Ascending aorta (tissue), 2 donors: ENCODE measurements around the gene MRPL39. TPM values are rescaled to one million over a fixed set of nuclear protein-coding genes. Genes with fewer than 3 reads are reported as not detected.

ENCODE experiments used
- DNase-seq, 2 donors: peaks; one replicate each; pipeline ENCODE4 v3.0.0-alpha.2; 2019; ENCODE audit warnings: low spot score in 2 of 2
- H3K27ac ChIP-seq, 2 donors: fragments of 200-600 bp; sonication (generic); one replicate each; pipeline ENCODE4 v1.5.1; 2016 to 2017; ENCODE audit warnings: mild to moderate bottlenecking in 1 of 2
- H3K27me3 ChIP-seq: fragments of 200-600 bp; sonication (generic); one replicate; pipeline ENCODE4 v1.5.1; 2017
- H3K36me3 ChIP-seq, 2 donors: fragments of 200-600 bp; sonication (generic); one replicate each; pipeline ENCODE4 v1.5.1; 2016
- H3K4me1 ChIP-seq, 2 donors: fragments of 200-600 bp; sonication (generic); one replicate each; pipeline ENCODE4 v1.5.1; 2016 to 2017; ENCODE audit warnings: mild to moderate bottlenecking in 1 of 2
- H3K4me3 ChIP-seq, 2 donors: fragments of 200-600 bp; sonication (generic); one replicate each; pipeline ENCODE4 v1.5.1; 2016 to 2017; ENCODE audit warnings: mild to moderate bottlenecking in 1 of 2
- H3K9me3 ChIP-seq, 2 donors: fragments of 200-600 bp; sonication (generic); one replicate each; pipeline ENCODE4 v1.5.1; 2016
- intact Hi-C: fragments of 100-400 bp; cut with DNase I; formaldehyde crosslinking; loops from one replicate; pipeline ENCODE4 v1.15.1; 2023
- total RNA-seq: library from RNA; depleted of rRNA; stranded (reverse); fragments of >200 nt; gene quantifications from one replicate; pipeline ENCODE4 v1.1.0, GENCODE V29; 2016
- TF ChIP-seq, protein P1 (sequence below), 3 experiments: fragments of 200-600 bp in 2 of 3; fragments of 450-650 bp in 1 of 3; sonication (generic) in 2 of 3; IDR thresholded peaks; one replicate each; pipeline ENCODE4 v1.5.1; 2016 to 2019; ENCODE audit warnings: antibody characterized with exemption in 3 of 3, mild to moderate bottlenecking in 1 of 3, moderate library complexity in 1 of 3

MRPL39 gene
- total RNA-seq, 1 donor from 2014 or later, result 26.1 TPM

DNA sequence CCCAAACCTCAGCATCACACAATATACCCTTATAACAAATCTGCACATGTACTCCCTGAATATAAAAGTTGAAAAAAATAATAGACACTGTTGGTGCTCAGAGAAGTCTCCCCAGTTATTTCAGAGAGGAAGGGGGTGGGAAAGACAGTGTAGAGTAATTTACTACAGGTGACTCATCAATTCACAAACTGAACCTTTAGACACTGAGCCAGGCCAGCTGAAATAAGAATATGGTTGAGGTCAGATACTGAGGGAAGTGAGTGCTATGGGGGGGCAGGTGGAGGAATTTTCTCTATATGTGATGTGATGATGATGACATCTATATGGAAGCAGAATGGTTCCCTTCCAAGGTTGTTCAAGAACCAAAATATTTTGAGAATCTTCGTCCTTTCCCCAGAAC lies 50.1 kb downstream of the MRPL39 start:
- Histone ChIP-seq H3K27me3 (no peaks in the 10 kb centered on the region), H3K36me3 (no peaks in the 10 kb centered on the region), H3K4me1 (peaks cover 0 to 3% of the 10 kb centered on the region in 2 donors), H3K27ac (no peak overlapping the region), H3K4me3 (no peak overlapping the region), H3K9me3 (no peaks in the 10 kb centered on the region)
- TF ChIP-seq, protein P1, sequence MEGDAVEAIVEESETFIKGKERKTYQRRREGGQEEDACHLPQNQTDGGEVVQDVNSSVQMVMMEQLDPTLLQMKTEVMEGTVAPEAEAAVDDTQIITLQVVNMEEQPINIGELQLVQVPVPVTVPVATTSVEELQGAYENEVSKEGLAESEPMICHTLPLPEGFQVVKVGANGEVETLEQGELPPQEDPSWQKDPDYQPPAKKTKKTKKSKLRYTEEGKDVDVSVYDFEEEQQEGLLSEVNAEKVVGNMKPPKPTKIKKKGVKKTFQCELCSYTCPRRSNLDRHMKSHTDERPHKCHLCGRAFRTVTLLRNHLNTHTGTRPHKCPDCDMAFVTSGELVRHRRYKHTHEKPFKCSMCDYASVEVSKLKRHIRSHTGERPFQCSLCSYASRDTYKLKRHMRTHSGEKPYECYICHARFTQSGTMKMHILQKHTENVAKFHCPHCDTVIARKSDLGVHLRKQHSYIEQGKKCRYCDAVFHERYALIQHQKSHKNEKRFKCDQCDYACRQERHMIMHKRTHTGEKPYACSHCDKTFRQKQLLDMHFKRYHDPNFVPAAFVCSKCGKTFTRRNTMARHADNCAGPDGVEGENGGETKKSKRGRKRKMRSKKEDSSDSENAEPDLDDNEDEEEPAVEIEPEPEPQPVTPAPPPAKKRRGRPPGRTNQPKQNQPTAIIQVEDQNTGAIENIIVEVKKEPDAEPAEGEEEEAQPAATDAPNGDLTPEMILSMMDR (IDR thresholded peaks at IDR 0.05), result no peak
- intact Hi-C loops, result no loop called here
- DNase-seq, result no peak

DNA sequence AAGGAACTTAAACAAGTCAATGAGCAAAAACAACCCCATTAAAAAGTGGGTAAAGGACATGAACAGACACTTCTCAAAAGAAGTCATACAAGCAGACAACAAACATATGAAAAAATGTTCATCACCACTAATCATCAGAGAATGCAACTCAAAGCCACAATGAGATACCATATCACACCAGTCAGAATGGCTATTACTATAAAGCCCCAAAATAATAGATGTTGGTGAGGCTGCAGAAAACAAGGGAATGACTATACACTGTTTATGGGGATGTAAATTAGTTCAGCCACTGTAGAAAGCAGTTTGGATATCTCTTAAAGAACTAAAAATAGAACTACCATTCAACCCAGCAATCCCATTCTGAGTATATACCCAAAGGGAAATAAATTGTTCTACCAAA lies 51.2 kb downstream of the MRPL39 start:
- Histone ChIP-seq H3K4me1 (peaks cover 0 to 3% of the 10 kb centered on the region in 2 donors), H3K27me3 (no peaks in the 10 kb centered on the region)
- intact Hi-C loops, result no loop called here

DNA sequence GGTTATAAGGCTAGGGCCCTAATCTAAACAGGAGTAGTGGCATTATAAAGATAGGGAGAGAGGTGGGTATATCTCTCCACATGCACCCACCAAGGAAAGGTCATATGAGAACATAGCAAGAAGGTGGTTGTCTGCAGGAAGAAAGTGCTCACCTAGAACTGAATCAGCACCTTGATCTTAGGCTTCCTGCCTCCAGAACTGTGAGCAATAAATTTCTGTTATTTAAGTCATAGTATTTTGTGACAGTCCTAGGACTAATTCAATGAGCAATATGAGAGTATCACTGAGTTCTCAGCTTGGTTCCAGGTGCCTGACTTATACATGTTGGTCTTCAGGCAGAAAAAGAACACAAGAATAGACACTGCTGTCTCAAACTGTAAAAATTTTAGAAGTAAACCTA lies 51.8 kb downstream of the MRPL39 start:
- Histone ChIP-seq H3K36me3 (no peaks in the 10 kb centered on the region), H3K27me3 (no peaks in the 10 kb centered on the region), H3K27ac (no peak overlapping the region), H3K9me3 (no peaks in the 10 kb centered on the region), H3K4me1 (peaks cover 0 to 3% of the 10 kb centered on the region in 2 donors), H3K4me3 (no peak overlapping the region)
- DNase-seq, result no peak
- intact Hi-C loops, result no loop called here
- TF ChIP-seq, protein P1 (IDR thresholded peaks at IDR 0.05), result no peak

More for the DNA sequence above, 51.2 kb downstream of the MRPL39 start:
- Histone ChIP-seq H3K27ac (no peak overlapping the region), H3K9me3 (no peaks in the 10 kb centered on the region), H3K36me3 (no peaks in the 10 kb centered on the region), H3K4me3 (no peak overlapping the region)
- TF ChIP-seq, protein P1 (IDR thresholded peaks at IDR 0.05), result no peak
- no peak for DNase-seq

DNA sequence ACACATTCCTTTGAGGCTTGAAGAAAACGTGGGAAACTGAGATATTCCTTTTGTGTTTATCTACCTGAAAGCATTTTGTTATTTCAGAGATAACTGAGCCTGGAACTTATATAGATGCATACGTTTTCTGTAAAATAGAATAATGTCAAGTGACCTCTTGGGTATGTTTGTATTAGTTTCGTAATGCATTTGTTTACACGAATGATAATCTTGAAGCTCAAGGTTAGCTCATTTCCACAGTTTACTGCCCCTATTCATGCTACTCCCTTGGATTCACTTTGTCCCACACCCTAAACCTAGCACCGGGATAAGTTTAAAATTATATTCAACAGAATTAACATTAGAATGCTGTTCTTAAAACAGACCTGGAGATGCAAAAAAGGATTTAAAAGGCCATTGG lies 54.4 kb downstream of the MRPL39 start:
- no peaks in the 10 kb centered on the region for H3K36me3 ChIP-seq
- no peaks in the 10 kb centered on the region for H3K27me3 ChIP-seq
- H3K27ac ChIP-seq, result no peak overlapping the region
- intact Hi-C loops, result no loop called here
- no peak overlapping the region for H3K4me3 ChIP-seq
- no peaks in the 10 kb centered on the region for H3K4me1 ChIP-seq
- no peak for DNase-seq
- no peaks in the 10 kb centered on the region for H3K9me3 ChIP-seq
- TF ChIP-seq, protein P1 (IDR thresholded peaks at IDR 0.05), result no peak

DNA sequence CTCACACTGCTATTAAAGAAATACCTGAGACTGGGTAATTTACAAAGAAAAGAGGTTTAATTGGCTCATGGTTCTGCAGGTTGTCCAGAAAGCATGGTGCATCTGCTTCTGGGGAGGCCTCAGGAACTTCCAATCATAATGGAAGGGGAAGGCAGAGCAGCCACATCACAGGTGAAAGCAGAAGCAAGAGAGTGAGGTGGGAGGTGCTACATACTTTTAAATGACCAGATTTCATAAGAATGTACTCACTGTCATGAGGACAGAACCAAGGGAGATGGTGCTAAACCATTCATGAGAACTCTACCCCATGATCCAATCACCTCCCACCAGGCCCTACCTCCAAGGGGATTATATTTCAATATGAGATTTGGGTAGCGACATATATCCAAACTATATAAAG lies 55.7 kb downstream of the MRPL39 start:
- Histone ChIP-seq H3K9me3 (no peaks in the 10 kb centered on the region), H3K4me3 (no peak overlapping the region)

More for the DNA sequence above, 55.7 kb downstream of the MRPL39 start:
- Histone ChIP-seq H3K27me3 (no peaks in the 10 kb centered on the region), H3K4me1 (no peaks in the 10 kb centered on the region), H3K36me3 (no peaks in the 10 kb centered on the region), H3K27ac (no peak overlapping the region)
- TF ChIP-seq, protein P1 (IDR thresholded peaks at IDR 0.05), result no peak
- no peak for DNase-seq
- intact Hi-C loops, result no loop called here
